SK-N-SH (cell line): ENCODE measurements around the gene APBA2. TPM values are rescaled to one million over a fixed set of nuclear protein-coding genes. Genes with fewer than 3 reads are reported as not detected.
A peak's percentile ranks its signal among the peaks of the same experiment; 100 is the strongest.

Experiments
- CTCF ChIA-PET: fragments of 300-600, 350-600 bp; formaldehyde crosslinking; extraction: SDS; loops from one replicate; lab custom pipeline; 2021; lab: Yijun Ruan, JAX
- POLR2A ChIA-PET: fragments of 350-600 bp; sonication (Branson Sonifier 250); formaldehyde crosslinking; extraction: SDS; loops from one replicate; lab custom pipeline; 2020; ENCODE audit warnings: antibody characterized with exemption, inconsistent platforms; lab: Yijun Ruan, JAX
- DNase-seq: peaks from one replicate; pipeline ENCODE4 v3.0.0; 2012
- H2AFZ ChIP-seq: fragments of 200-600 bp; sonication (generic); 2 replicates; pipeline ENCODE4 v1.8.1; 2016; ENCODE audit warnings: antibody characterized with exemption, mild to moderate bottlenecking, low read depth
- H3F3A ChIP-seq: fragments of 200-600 bp; sonication (generic); replicated peaks from 2 replicates; pipeline ENCODE3; 2016; ENCODE audit warnings: antibody characterized with exemption, mild to moderate bottlenecking; ENCODE audit not compliant: insufficient read depth
- H3K27ac ChIP-seq, 2 experiments: fragments of 200-500 bp in 1 of 2; fragments of 200-600 bp in 1 of 2; sonication (Bioruptor generic) in 1 of 2; sonication (generic), shearing (Covaris generic) in 1 of 2; 2 replicates each; pipeline versions ENCODE4 v1.5.1 to v1.6.1; 2014 to 2016; ENCODE audit warnings: low read depth in 2 of 2, inconsistent platforms in 1 of 2, low read length in 1 of 2, mild to moderate bottlenecking in 1 of 2, mixed read lengths in 1 of 2
- H3K27me3 ChIP-seq: fragments of 200-600 bp; sonication (generic), shearing (Covaris generic); 2 replicates; pipeline ENCODE4 v1.6.1; 2016; ENCODE audit warnings: mixed run types; ENCODE audit not compliant: insufficient read depth
- H3K36me3 ChIP-seq, 2 experiments: fragments of 200-500 bp in 1 of 2; fragments of 200-600 bp in 1 of 2; sonication (Bioruptor generic) in 1 of 2; sonication (generic) in 1 of 2; replicated peaks in 1 of 2; 2 replicates each; pipeline versions ENCODE3 to v1.5.1; 2014 to 2016; ENCODE audit warnings: low read length in 1 of 2, mild to moderate bottlenecking in 1 of 2; ENCODE audit not compliant: insufficient read depth in 2 of 2, control insufficient read depth in 1 of 2
- H3K4me1 ChIP-seq, 2 experiments: fragments of 200-500 bp in 1 of 2; fragments of 200-600 bp in 1 of 2; sonication (Bioruptor generic) in 1 of 2; sonication (generic), shearing (Covaris generic) in 1 of 2; 2 replicates each; pipeline versions ENCODE4 v1.5.1 to v1.6.1; 2014 to 2016; ENCODE audit warnings: low read depth in 1 of 2, low read length in 1 of 2, mixed run types in 1 of 2; ENCODE audit not compliant: insufficient read depth in 2 of 2, control insufficient read depth in 1 of 2
- H3K4me2 ChIP-seq: fragments of 200-600 bp; sonication (generic), shearing (Covaris generic); 2 replicates; pipeline ENCODE4 v1.6.1; 2017; ENCODE audit warnings: mixed run types
- H3K4me3 ChIP-seq, 2 experiments: fragments of 200-500 bp in 1 of 2; fragments of 200-600 bp in 1 of 2; sonication (Bioruptor generic) in 1 of 2; sonication (generic), shearing (Covaris generic) in 1 of 2; 2 replicates each; pipeline versions ENCODE4 v1.5.1 to v1.8.1; 2014 to 2016; ENCODE audit warnings: low read depth in 2 of 2, inconsistent platforms in 1 of 2, low read length in 1 of 2, mild to moderate bottlenecking in 1 of 2, mixed read lengths in 1 of 2, moderate library complexity in 1 of 2
- H3K79me2 ChIP-seq: fragments of 200-600 bp; sonication (generic); 2 replicates; pipeline ENCODE4 v1.8.1; 2017; ENCODE audit warnings: mild to moderate bottlenecking; ENCODE audit not compliant: insufficient read depth
- H3K9ac ChIP-seq: fragments of 200-600 bp; sonication (generic); 2 replicates; pipeline ENCODE4 v1.6.1; 2017; ENCODE audit warnings: mixed run types
- H3K9me2 ChIP-seq: fragments of 200-600 bp; sonication (generic); 2 replicates; pipeline ENCODE4 v1.6.1; 2017; ENCODE audit warnings: mixed run types
- H3K9me3 ChIP-seq: fragments of 200-600 bp; sonication (generic); 2 replicates; pipeline ENCODE4 v1.6.1; 2017; ENCODE audit warnings: mixed run types, mild to moderate bottlenecking, moderate library complexity
- H4K20me1 ChIP-seq: fragments of 200-600 bp; sonication (generic); 2 replicates; pipeline ENCODE4 v1.6.1; 2017; ENCODE audit warnings: mild to moderate bottlenecking, mixed run types; ENCODE audit not compliant: insufficient read depth
- CTCF ChIP-seq: fragments of 200-600 bp; sonication (generic); IDR thresholded peaks from 2 replicates; pipeline ENCODE4 v1.6.1; 2017; ENCODE audit warnings: antibody characterized with exemption, mild to moderate bottlenecking, moderate library complexity
- EZH2phosphoT487 ChIP-seq: fragments of 200-600 bp; sonication (generic); IDR thresholded peaks from 2 replicates; pipeline ENCODE4 v1.6.1; 2017; ENCODE audit warnings: low read depth, mixed run types, mild to moderate bottlenecking, antibody characterized with exemption, moderate library complexity, borderline replicate concordance
- FOXJ3 ChIP-seq: sonication (generic); formaldehyde crosslinking; IDR thresholded peaks from 2 replicates; pipeline ENCODE4 v1.5.1; 2020; ENCODE audit warnings: mild to moderate bottlenecking, missing genetic modification reagents
- JUND ChIP-seq: IDR thresholded peaks from 2 replicates; pipeline ENCODE4 v1.4.0; 2012
- MAX ChIP-seq: IDR thresholded peaks from 2 replicates; pipeline ENCODE4 v1.4.0; 2012; ENCODE audit warnings: low read depth
- MXI1 ChIP-seq: IDR thresholded peaks from 2 replicates; pipeline ENCODE4 v1.6.1; 2012; ENCODE audit warnings: mild to moderate bottlenecking, low read depth, low read length, improper control_type of control experiment
- NFIC ChIP-seq: IDR thresholded peaks from 2 replicates; pipeline ENCODE4 v1.4.0; 2012; ENCODE audit warnings: borderline replicate concordance
- NRF1 ChIP-seq: IDR thresholded peaks from 2 replicates; pipeline ENCODE4 v1.6.1; 2012; ENCODE audit warnings: low read depth, mild to moderate bottlenecking, low read length
- PBX3 ChIP-seq: IDR thresholded peaks from 2 replicates; pipeline ENCODE4; 2012
- RXRA ChIP-seq: IDR thresholded peaks from 2 replicates; pipeline ENCODE4 v1.4.0; 2012; ENCODE audit warnings: low read depth, mild to moderate bottlenecking, borderline replicate concordance
- SIN3A ChIP-seq: IDR thresholded peaks from 2 replicates; pipeline ENCODE4 v1.6.1; 2012; ENCODE audit warnings: low read depth, mild to moderate bottlenecking, low read length, moderate library complexity, borderline replicate concordance
- SMC3 ChIP-seq: IDR thresholded peaks from 2 replicates; pipeline ENCODE4 v1.6.1; 2012; ENCODE audit warnings: low read depth, low read length, improper control_type of control experiment
- TEAD4 ChIP-seq: IDR thresholded peaks from 2 replicates; pipeline ENCODE4 v1.4.0; 2012; ENCODE audit warnings: mild to moderate bottlenecking, borderline replicate concordance; ENCODE audit not compliant: insufficient read depth
- ZBTB33 ChIP-seq: IDR thresholded peaks from 2 replicates; pipeline ENCODE4 v1.4.0; 2012; ENCODE audit warnings: low read depth, borderline replicate concordance
- WGBS: methylation state at CpG from one replicate; pipeline ENCODE4 v1.1.6; 2017; ENCODE audit warnings: low lambda C conversion rate; 5-methylcytosine and 5-hydroxymethylcytosine counted together
- polyA plus RNA-seq, 3 experiments: library from polyadenylated mRNA; depleted of rRNA; stranded (reverse); fragments of >200 nt; gene quantifications; 2 replicates each; pipeline ENCODE4 v1.2.3, GENCODE V29; 2012

APBA2 gene
- polyA plus RNA-seq, 1 of the 3 experiments (the other 2 are of a cell fraction): 12.7 TPM

GRCh38 chr15:29055876-29056275 is 170.1 kb downstream of the APBA2 start:
- no peaks in the 10 kb centered on the region for H3K9me3 ChIP-seq
- TF ChIP-seq NFIC (no peak), TEAD4 (no peak), SIN3A (no peak), ZBTB33 (no peak), CTCF (no peak)
- no peaks in the 10 kb centered on the region for H3F3A ChIP-seq
- H3K79me2 ChIP-seq: no peaks in the 10 kb centered on the region
- WGBS: 74% methylated on average over 7 of the region's 7 CpGs
- H3K9me2 ChIP-seq: no peaks in the 10 kb centered on the region
- CTCF ChIA-PET: no interaction called here
- peak; percentile 40 for DNase-seq
- H2AFZ ChIP-seq: no peak overlapping the region
- POLR2A ChIA-PET: no interaction called here
- no peaks in the 10 kb centered on the region for H3K27me3 ChIP-seq
- no peak overlapping the region; a peak in 1 of 4 replicates for H3K27ac ChIP-seq
- H3K36me3 ChIP-seq: no peaks in the 10 kb centered on the region
- no peak overlapping the region for H3K4me3 ChIP-seq
- H3K9ac ChIP-seq: no peak overlapping the region
- no peak overlapping the region for H3K4me2 ChIP-seq
- H4K20me1 ChIP-seq: no peaks in the 10 kb centered on the region
- peaks cover 0 to 11% of the 10 kb centered on the region in 2 experiments; a peak in 1 of 4 replicates for H3K4me1 ChIP-seq

GRCh38 chr15:29056839-29057450 is 171.2 kb downstream of the APBA2 start:
- ChIA-PET POLR2A (no interaction called here), CTCF (interaction anchor here (1.4 kb wide), 1 partner anchor 13 kb away, joined by 3 read pairs; no protein-coding TSS in a partner anchor)
- no peaks in the 10 kb centered on the region for H3K9me2 ChIP-seq
- TF ChIP-seq RXRA: no peak
- TF ChIP-seq JUND: no peak
- TF ChIP-seq MAX: no peak
- no peak for TF ChIP-seq NRF1
- TF ChIP-seq SMC3: no peak
- no peak for TF ChIP-seq EZH2phosphoT487
- no peak for TF ChIP-seq NFIC
- no peak for TF ChIP-seq MXI1
- no peak for TF ChIP-seq PBX3
- no peak for TF ChIP-seq FOXJ3 (CRISPR knock-in tag)
- no peak for TF ChIP-seq ZBTB33
- DNase-seq: no peak
- no peak overlapping the region for H3K9ac ChIP-seq
- no peaks in the 10 kb centered on the region for H3K79me2 ChIP-seq
- no peaks in the 10 kb centered on the region for H3F3A ChIP-seq
- H3K9me3 ChIP-seq: no peaks in the 10 kb centered on the region
- no peak overlapping the region for H3K4me3 ChIP-seq
- 64% methylated on average over 4 of the region's 4 CpGs for WGBS
- no peak overlapping the region for H3K27ac ChIP-seq
- no peaks in the 10 kb centered on the region for H3K27me3 ChIP-seq
- H2AFZ ChIP-seq: no peak overlapping the region
- no peaks in the 10 kb centered on the region for H4K20me1 ChIP-seq
- H3K4me2 ChIP-seq: no peak overlapping the region
- H3K4me1 ChIP-seq: peaks cover 0 to 9% of the 10 kb centered on the region in 2 experiments; a peak in 1 of 4 replicates
- H3K36me3 ChIP-seq: no peaks in the 10 kb centered on the region
